GM21529 (cell line): Measurements from ENCODE around the gene KDM3A.
"Not testable (repeated sequence)": the region's sequence is repeated elsewhere in the genome, so short reads cannot be mapped to it uniquely, and the experiment has no call there.

Source experiments
- ATAC-seq: cut with Tn5 transposase; IDR thresholded peaks from one replicate; pipeline ENCODE4 v1.9.1; 2021; ENCODE audit not compliant: unreplicated experiment

KDM3A gene

DNA sequence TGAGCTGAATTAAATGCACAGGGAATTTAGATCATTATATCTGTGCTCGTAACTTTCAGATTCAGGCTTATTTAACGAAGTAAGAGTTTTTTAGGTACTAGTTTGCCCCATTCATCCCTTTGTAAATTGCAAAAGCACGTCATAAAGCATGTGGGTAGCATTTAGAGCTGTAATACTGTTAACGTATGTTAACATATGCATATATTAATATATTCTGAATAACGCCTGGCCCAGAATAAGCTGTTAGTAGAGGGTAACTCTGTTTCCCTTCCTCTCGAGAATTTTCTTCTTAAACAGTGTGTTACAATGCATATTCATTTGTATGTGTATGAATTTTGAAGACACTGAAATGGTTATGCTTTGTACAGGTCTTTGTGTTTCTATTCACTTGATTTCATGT, 30.5 kb downstream of the KDM3A start:
- ATAC-seq = no peak

DNA sequence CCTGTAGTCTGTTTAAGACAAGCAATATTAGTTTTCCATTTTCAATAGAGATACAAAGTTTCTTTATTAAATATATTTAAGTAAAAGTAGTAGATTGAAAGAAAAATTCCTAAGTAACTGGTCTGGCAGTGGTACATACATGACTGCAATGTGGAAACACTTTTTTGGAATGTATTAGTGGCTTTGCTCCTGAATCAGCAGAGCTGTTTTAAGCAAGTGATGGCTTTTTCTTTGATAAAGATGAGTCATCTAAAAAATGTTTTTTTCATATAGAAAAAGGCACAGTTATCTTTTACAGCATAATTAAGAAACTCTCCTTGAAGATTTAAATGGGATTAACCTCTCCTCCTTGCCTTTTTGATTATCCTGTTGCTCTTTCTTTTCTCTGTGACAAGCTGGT, 34.9 kb downstream of the KDM3A start:
- no peak for ATAC-seq

DNA sequence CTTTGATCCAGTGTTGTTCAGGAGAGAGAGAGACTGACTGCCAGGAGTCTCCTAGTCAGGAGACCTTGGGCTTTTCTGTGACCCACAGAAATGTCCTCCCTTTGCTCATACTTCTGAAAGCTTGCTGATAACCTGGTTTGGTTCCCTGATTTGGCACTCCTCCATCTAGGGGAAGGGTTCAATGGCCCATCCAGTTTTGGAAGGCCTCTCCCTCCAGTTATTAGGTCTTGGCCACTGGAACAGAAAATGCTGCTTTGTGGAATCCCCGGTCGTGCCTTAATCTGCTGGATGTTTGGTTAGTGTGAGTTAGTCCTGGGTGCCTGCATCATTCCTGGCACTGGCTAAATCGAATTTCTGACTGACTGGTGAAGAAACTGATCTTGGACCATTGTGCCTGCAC, 35.7 kb downstream of the KDM3A start:
- no peak for ATAC-seq

DNA sequence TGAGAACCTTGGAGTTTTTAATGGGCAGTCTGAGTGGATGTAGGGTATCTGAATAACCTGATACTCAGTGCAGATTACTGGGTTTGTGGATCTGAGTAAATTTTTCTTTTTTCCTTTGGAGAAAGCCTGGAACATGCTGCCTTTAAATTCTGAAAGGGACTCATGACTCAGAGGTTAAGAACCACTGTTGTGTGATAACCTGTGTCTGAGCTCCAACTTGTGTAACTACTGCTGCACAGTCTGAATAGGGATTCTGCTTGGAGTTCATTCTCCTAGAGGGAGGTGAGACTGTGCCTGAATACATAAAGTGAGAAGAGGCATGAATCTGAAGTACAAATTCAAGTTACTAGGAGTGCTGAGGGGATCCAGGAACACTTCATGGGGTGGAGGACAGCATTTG, 36.2 kb downstream of the KDM3A start:
- ATAC-seq = no peak

DNA sequence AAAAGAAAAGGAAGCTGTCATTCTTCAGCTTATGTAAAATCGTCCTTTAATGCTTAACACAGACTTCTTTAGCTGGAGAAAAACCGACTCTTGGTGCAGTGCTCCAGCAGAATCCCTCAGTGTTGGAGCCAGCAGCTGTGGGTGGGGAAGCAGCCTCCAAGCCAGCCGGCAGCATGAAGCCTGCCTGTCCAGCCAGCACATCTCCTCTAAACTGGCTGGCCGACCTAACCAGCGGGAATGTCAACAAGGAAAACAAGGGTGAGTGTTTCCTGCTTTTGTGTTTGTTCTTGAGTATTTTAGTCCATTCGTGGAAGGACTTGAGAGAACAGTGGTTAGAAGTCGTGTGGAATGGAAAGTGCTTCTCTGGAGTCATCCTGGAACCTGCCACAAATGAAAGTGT, 38.9 kb downstream of the KDM3A start:
- no peak for ATAC-seq

DNA sequence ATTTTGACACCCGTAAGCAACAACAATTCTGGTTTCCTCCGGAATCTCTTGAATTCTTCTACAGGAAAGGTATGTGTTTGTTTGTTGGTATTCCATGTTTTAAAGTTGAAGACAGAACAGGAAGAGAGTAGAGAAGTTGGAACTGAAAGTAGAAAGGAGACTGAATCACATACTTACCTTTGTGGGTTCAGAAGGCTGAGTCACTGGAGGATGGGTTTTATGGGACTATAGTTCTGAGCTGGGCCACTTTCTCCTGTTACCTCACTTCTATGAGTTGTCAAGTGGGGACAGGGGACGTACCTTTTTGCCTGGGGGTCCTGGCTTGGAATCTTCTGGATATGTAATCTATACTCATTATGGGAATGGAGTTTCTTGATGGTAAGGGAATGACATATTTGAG, 40.9 kb downstream of the KDM3A start:
- no peak for ATAC-seq

DNA sequence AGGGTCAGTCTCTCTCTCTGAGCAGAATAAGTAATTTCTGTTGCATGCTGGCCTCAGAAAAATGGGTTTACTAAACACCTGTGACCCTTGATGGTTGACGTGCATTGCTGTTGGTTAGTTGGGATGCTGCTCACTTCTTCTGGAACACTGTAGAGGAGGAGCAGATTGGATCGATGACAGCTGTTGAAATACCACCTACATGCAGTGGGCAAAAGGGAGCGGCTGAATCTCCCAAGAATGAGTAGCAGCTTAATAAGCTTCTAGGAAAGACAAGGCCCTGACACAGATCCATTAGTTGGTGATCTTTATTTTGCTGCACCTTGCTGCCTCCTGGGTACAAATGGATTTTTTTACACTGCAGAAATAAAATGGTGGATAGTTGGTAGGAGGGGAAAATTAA, 43.2 kb downstream of the KDM3A start:
- ATAC-seq = no peak

DNA sequence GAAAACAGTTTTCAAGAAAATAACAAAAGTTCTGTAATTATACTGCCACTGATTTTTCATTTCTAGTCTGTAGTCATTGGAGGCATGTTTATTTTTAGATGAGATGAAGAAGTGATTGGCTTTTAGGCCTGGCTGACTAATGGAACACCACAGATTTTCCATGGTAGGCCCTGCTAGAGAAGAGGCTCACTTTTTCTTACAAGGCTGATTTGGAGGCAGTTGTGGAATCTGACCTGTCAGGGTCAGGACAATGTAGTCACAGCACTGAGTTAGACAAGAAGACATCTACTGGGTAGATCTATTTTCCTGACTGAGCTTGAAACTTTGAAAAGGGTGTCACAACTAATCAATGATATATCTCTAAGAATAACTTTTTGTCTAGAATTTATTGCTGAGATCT, 43.9 kb downstream of the KDM3A start:
- no peak for ATAC-seq

DNA sequence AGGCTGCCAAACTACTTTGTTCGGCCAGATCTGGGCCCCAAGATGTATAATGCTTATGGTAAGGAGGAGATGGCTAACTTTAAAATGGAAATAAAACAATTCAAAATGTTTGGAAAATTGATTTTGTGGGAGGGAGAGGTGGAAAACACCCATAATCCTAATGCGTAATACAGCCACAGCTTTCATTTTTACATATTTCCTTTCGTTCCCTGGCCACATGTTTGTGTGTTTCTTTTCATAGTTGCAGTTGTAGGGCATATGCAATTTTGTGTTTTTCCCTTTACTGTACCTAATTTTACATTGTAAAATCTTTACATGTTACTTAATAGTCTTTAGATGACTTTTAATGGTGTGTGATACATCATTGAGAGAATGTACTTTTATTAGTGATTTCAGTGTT, 44.6 kb downstream of the KDM3A start:
- ATAC-seq = no peak

DNA sequence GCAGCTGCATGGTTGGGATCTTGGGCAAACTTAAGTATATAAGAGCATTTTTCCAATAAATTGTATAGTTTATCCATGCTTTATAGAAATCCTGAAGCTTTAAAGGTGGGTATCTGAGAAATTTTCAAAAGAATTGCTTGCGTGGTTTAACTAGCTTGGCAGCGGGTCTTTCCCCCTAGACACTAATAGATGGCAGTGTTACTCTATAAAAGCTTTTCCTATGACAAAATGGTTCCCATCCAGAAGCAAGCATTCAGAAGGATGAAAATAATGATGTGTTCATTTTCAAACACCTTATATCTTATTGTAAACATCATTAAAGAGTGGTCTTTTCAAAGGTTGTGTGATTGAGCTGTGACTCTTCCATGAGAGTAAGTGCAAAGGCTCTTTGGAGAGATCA, 45.9 kb downstream of the KDM3A start:
- no peak for ATAC-seq

DNA sequence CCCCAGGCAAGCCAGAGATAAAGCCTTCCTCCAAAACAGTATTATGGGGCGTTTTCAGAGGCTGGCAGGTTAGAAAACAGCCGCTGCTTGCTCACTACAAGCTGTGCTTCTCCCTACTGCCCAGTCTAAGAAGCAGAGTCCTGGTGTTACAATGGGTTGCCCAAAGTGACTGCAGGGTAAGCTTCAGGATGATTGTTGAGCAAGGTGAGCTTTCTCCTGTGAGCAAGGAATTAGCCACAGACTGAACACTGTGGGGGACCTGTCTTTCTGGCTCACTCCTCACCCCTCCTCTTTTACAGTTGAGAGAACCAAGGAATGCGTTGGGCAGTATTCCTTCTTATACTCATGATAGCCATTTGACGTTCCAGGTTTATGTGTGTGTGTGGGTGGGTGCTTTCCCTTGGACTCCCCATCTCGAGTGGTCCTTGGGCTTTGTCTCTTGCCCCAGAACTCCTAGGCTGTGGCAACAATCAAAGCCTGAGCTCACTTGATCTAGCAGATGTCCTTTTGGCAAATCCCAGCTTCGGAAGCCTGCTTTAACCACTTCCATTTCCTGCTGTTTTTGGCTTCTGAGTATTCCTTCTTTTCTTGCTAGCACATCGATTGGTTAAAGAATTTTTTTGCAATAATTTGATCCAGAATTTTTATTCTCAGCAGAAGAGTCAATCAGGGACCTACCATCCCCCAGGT, 47.5 kb downstream of the KDM3A start:
- no peak for ATAC-seq

DNA sequence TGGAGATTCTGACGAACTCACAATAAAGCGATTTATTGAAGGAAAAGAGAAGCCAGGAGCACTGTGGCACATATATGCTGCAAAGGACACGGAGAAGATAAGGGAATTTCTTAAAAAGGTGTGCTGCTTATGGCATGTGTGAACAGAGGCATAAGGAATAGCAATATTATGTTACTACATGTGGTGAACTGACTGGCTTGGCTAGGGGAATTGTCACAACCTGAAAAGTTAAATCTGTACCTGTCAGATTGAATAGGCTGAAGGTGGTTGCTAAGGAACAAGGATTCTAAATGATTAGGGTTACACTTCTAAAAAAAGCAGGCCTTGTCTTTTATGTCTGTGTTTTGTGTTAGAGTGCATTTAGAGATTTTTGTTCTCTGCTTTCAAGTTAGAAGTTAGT, 48.4 kb downstream of the KDM3A start:
- ATAC-seq = no peak

DNA sequence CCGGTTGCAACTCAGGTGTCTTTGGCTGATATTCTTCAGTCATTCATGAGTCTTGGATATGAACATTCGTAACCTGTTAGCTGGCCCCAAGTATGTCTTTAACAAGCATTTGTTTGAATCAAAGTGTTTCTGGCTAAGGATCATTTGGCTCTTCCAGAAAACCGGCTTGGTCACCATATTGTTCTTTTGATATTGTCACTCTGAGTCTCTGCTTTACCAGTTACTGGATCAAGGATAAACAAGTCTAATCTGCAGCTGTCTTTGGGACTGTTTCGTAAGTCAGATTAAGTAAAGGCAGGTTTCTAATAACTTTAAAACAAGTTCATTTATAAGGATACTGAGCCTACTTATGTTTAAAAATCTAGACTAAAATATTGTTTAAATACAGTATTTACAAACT, 49.1 kb downstream of the KDM3A start:
- no peak for ATAC-seq

DNA sequence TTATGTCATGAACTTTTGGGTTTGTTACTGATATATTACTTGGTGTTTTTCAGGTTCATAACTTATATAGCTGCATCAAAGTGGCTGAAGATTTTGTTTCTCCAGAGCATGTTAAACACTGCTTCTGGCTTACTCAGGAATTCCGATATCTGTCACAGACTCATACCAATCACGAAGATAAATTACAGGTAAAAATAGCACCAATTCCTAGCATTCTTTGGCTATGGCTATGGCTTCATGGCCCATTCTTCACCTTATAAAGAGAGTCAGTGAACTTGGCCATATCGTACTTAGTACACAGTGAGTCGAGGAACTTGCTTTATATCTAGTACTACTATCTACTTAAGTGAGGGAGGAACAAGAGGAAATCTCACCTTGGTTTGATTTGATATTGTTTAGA, 49.9 kb downstream of the KDM3A start:
- ATAC-seq = no peak

DNA sequence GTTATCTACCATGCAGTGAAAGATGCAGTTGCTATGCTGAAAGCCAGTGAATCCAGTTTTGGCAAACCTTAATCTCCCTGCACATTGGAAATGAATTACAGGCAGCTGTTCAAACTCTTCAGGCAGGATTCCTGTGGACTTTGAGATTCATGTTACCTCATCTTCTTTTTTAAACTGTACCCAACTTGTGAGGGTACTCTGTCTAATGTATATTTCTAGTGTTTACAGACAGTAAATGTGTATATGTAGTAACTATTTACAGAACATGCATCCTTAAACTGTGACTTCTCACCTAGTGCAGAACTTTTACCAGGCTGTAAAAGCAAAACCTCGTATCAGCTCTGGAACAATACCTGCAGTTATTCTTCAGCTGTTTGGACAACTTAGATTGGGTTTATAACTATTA, 50.9 kb downstream of the KDM3A start:
- ATAC-seq = no peak

DNA sequence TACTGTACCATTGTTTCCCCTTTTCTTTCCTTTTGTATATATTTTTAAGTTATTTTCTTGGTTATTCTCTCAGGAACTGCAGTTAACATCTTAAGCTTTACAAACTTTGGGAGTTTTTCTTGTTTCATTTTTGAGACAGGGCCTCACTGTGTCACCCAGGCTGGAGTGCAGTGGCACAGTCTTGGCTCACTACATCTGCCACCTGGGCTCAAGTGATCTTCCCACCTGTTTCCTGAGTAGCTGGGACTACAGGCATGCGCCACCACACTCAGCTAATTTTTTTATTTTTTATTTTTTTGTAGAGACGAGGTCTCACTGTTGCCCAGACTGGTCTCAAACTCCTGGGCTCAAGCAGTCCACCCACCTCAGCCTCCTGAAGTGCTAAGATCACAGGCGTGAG, 55.2 kb downstream of the KDM3A start:
- not testable (repeated sequence) for ATAC-seq

DNA sequence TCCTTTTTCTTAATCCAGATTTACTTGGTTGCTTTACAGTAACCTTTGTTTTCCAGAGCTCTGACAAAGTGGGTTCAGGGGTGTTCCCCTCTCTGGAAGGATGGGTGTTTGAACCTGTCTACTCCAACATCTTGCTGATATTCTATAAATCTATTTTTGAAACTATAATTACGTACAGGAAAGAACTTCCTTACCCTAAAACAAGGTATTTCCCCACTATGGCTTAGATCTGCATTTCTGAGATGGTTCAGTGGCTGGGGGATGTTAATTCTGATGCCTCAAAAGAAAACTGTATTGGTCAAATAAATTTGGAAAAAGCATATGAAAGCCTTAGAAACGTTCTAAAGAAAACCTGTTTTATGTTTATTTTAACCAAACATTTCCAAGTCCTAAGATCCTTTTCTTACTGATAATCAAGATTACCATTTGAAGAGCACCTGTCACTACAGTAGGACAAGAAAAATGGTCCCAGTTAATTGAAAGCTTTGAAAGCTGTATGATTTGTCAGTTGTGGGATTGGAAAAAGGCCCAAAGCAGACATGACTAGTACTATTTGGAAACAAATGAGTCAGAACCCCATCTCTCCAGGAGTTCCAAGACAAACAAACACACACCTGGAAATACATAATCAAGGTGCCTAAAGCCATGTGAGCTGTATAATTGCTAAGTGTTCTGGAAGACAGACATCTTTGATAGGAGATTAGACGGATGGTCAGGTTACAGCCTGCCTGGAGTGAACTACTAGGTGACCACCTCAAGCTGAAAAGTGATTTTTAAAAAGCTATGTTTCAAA, 57.5 kb downstream of the KDM3A start:
- ATAC-seq = no peak

DNA sequence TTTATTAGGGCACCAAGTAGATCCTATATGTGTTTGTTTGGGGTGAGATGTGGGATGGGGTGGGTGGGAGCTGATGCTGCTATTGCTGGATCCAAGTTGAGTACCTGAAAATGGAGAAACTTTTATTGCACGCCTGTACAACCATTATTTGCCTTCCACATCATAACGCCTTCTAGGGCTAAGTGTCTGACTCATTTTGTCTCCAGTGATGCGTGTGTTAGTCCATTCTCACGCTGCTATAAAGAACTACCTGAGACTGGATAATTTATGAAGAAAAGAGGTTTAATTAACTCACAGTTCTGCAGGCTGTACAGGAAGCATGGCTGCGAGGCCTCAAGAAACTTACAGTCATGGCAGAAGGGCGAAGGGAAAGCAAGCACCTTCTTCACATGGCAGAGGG, 58.2 kb downstream of the KDM3A start:
- no peak for ATAC-seq

DNA sequence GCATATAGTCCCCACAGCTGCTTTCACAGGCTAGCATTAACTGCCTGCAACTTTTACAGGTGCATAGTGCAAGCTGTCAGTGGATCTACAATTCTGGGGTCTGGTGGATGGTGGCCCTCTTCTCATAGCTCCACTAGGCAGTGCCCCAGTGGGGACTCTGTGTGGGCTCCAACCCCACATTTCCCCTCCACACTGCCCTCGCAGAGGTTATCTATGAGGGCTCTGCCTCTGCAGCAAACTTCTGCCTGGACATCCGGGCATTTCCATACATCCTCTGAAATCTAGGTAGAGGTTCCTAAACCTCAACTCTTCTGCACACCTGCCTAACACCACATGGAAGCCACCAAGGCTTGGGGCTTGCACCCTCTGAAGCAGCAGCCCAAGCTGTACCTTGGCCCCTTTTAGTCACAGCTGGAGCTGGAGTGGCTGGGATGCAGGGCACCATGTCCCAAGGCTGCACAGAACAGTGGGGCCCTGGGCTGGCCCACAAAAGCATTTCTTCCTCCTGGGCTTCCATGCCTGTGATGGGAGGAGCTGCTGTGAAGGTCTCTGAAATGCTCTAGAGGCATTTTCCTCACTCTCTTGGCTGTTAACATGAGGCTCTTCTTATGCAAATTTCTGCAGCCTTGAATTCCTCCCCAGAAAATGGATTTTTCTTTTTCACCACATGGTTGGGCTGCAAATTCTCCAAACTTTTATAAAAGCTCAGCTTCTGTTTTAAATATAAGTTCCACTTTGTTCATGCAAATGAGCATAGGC, 59.3 kb downstream of the KDM3A start:
- ATAC-seq = no peak

DNA sequence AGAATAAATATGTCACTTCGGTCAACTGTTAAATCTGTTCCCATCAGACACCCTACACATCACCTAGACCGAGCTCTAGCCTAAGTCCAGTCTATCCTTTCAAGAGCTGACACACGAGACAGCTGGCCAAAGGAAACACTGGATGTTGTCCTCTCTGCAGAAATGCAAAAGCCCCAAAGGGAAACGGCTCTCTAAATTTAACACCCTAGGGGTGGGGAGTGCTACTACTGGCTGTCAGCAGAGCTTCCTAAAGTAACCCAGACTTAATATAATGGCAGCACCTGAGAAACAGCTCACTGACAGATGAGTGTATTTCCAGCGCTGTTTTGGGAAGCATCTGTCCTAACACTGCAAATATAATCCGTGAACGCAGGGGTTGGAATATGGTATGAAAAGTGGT, 66.4 kb downstream of the KDM3A start:
- no peak for ATAC-seq

DNA sequence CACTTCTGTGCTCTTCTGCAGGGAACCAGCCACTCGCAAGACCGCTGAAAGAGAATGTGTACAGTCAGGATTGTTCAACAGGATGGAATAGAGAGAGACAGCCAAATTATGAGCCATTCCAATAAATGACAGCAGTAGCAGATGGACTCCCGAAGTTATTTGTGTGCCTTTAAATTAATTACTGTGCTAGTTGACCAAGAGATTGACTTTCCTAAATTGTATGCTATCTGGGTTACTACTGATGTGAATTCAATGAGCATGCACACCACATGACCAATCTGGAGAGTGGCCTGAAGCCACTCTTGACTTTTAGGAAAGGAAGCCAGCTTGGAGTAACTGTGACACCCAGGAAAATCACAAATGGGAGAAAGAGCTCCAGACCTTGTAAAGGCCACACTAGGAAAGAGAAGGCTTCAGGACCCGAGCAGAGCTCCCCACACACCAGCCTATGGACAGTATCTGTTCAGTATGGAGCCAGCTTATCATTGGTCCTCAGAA, 69.3 kb downstream of the KDM3A start:
- ATAC-seq = no peak

DNA sequence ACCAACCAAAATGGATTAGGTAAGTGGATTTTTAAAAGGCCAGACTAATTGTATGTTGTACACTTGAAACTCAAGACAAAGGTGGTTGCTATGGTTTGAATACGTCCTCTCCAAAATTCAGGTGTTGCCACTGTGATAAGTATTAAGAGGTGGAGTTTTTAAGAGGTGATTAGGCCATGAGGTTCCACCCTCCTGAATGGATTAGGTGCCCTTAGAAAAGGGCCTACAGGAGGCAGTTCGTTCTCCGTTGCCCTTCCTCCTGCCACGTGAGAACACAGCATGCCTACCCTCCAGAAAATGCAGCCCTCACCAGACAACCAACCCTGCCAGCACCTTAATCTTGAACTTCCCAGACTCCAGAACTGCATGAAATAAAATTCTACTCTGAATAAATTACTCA, 70.9 kb downstream of the KDM3A start:
- ATAC-seq = no peak
